Panc1 (cell line): ENCODE measurements around the gene NFE2L1. TPM values are rescaled to one million over a fixed set of nuclear protein-coding genes. Genes with fewer than 3 reads are reported as not detected.

Source experiments
- ATAC-seq: fragments of 200-7000 bp; cut with Tn5 transposase; 2 replicates; pipeline ENCODE4 v1.9.1; 2020; ENCODE audit warnings: mild to moderate bottlenecking, moderate library complexity
- BruUV-seq: library from RNA; stranded (reverse); fragments of 400-500 nt; replicated peaks from 2 replicates; lab custom pipeline; 2021; lab: Mats Ljungman, UMichigan
- CTCF ChIA-PET: fragments of 300-600 bp; sonication (Branson Sonifier 250); formaldehyde crosslinking; loops from one replicate; lab custom pipeline; 2022; ENCODE audit warnings: antibody characterized with exemption; lab: Charles Lee
- POLR2A ChIA-PET: fragments of 300-600 bp; sonication (Branson Sonifier 250); formaldehyde crosslinking; loops from one replicate; lab custom pipeline; 2022; ENCODE audit warnings: antibody characterized with exemption; lab: Charles Lee
- DNase-seq: peaks from one replicate; pipeline ENCODE4 v3.0.0-alpha.2; 2010; ENCODE audit warnings: low read depth, low spot score
- H3K27ac ChIP-seq: 2 replicates; pipeline ENCODE4 v1.5.1; 2011; ENCODE audit warnings: mild to moderate bottlenecking, low read length, inconsistent platforms
- H3K27me3 ChIP-seq: fragments of 200-500 bp; sonication (Bioruptor generic); 2 replicates; pipeline ENCODE4 v1.6.0; 2014; ENCODE audit warnings: low read length, inconsistent platforms; ENCODE audit not compliant: control insufficient read depth, insufficient read depth
- H3K36me3 ChIP-seq: fragments of 200-500 bp; sonication (Bioruptor generic); 2 replicates; pipeline ENCODE4 v1.5.1; 2014; ENCODE audit warnings: inconsistent platforms, mild to moderate bottlenecking, low read length, moderate library complexity; ENCODE audit not compliant: control insufficient read depth, insufficient read depth
- H3K4me1 ChIP-seq: 2 replicates; pipeline ENCODE4 v1.5.1; 2011; ENCODE audit warnings: inconsistent platforms, mild to moderate bottlenecking, low read length, moderate library complexity; ENCODE audit not compliant: control insufficient read depth, insufficient read depth
- H3K4me3 ChIP-seq, 2 experiments: 2 replicates each; pipeline ENCODE4 v1.5.1; 2011 to 2012; ENCODE audit warnings: low read depth in 2 of 2, low read length in 2 of 2, mild to moderate bottlenecking in 2 of 2, inconsistent platforms in 1 of 2, moderate library complexity in 1 of 2
- H3K9me3 ChIP-seq: fragments of 200-500 bp; sonication (Bioruptor generic); 2 replicates; pipeline ENCODE4 v1.5.1; 2014; ENCODE audit warnings: low read depth, mild to moderate bottlenecking, inconsistent platforms, low read length, moderate library complexity; ENCODE audit not compliant: control insufficient read depth, insufficient read depth
- POLR2AphosphoS5 ChIP-seq: IDR thresholded peaks from 2 replicates; pipeline ENCODE4 v1.6.1; 2012; ENCODE audit warnings: mild to moderate bottlenecking, low read depth, low read length, moderate library complexity
- SIN3A ChIP-seq: IDR thresholded peaks from 2 replicates; pipeline ENCODE4 v1.6.1; 2012; ENCODE audit warnings: low read depth, mild to moderate bottlenecking, low read length, moderate library complexity, borderline replicate concordance; ENCODE audit not compliant: insufficient read depth
- TCF7L2 ChIP-seq: IDR thresholded peaks from 2 replicates; pipeline ENCODE4 v1.6.1; 2011; ENCODE audit warnings: mild to moderate bottlenecking, low read depth, low read length, inconsistent platforms
- in situ Hi-C: cut with HindIII; loops from 2 replicates; pipeline ENCODE4 v1.10.0; 2016; ENCODE audit warnings: low sequenced_read_pairs, low pct_unique_long_range_greater_than_20kb
- intact Hi-C: fragments of 100-400 bp; cut with micrococcal nuclease; formaldehyde crosslinking; loops from one replicate; pipeline ENCODE4 v1.10.0; 2022; ENCODE audit not compliant: unreplicated experiment
- total RNA-seq: library from RNA; stranded (reverse); gene quantifications from one replicate; pipeline ENCODE4 v1.2.1, GENCODE V29; 2021; ENCODE audit not compliant: unreplicated experiment
- TF ChIP-seq, protein P1 (sequence below): fragments of 450-650 bp; IDR thresholded peaks from 2 replicates; pipeline ENCODE4 v1.5.1; 2017; ENCODE audit warnings: mild to moderate bottlenecking
- TF ChIP-seq, protein P2 (sequence below), 2 experiments: IDR thresholded peaks; 2 replicates each; pipeline ENCODE4 v1.6.1; 2011 to 2012; ENCODE audit warnings: low read depth in 2 of 2, control low read depth in 1 of 2, low read length in 1 of 2, mild to moderate bottlenecking in 1 of 2, moderate library complexity in 1 of 2; ENCODE audit not compliant: insufficient read depth in 1 of 2

The NFE2L1 gene
- total RNA-seq, 1 experiment from 2014 or later: 210 TPM

GRCh38 chr17:48038687-48039086 lies 9.5 kb upstream of the NFE2L1 start:
- Histone ChIP-seq H3K27me3 (peaks cover 5% of the 10 kb centered on the region; the same call in 1 of the 2 replicates), H3K4me3 (no peak overlapping the region), H3K9me3 (no peaks in the 10 kb centered on the region), H3K4me1 (peaks cover 11% of the 10 kb centered on the region), H3K27ac (no peak overlapping the region), H3K36me3 (no peaks in the 10 kb centered on the region)
- no peak for TF ChIP-seq TCF7L2
- TF ChIP-seq, protein P1, sequence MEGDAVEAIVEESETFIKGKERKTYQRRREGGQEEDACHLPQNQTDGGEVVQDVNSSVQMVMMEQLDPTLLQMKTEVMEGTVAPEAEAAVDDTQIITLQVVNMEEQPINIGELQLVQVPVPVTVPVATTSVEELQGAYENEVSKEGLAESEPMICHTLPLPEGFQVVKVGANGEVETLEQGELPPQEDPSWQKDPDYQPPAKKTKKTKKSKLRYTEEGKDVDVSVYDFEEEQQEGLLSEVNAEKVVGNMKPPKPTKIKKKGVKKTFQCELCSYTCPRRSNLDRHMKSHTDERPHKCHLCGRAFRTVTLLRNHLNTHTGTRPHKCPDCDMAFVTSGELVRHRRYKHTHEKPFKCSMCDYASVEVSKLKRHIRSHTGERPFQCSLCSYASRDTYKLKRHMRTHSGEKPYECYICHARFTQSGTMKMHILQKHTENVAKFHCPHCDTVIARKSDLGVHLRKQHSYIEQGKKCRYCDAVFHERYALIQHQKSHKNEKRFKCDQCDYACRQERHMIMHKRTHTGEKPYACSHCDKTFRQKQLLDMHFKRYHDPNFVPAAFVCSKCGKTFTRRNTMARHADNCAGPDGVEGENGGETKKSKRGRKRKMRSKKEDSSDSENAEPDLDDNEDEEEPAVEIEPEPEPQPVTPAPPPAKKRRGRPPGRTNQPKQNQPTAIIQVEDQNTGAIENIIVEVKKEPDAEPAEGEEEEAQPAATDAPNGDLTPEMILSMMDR: no peak
- TF ChIP-seq, protein P2, sequence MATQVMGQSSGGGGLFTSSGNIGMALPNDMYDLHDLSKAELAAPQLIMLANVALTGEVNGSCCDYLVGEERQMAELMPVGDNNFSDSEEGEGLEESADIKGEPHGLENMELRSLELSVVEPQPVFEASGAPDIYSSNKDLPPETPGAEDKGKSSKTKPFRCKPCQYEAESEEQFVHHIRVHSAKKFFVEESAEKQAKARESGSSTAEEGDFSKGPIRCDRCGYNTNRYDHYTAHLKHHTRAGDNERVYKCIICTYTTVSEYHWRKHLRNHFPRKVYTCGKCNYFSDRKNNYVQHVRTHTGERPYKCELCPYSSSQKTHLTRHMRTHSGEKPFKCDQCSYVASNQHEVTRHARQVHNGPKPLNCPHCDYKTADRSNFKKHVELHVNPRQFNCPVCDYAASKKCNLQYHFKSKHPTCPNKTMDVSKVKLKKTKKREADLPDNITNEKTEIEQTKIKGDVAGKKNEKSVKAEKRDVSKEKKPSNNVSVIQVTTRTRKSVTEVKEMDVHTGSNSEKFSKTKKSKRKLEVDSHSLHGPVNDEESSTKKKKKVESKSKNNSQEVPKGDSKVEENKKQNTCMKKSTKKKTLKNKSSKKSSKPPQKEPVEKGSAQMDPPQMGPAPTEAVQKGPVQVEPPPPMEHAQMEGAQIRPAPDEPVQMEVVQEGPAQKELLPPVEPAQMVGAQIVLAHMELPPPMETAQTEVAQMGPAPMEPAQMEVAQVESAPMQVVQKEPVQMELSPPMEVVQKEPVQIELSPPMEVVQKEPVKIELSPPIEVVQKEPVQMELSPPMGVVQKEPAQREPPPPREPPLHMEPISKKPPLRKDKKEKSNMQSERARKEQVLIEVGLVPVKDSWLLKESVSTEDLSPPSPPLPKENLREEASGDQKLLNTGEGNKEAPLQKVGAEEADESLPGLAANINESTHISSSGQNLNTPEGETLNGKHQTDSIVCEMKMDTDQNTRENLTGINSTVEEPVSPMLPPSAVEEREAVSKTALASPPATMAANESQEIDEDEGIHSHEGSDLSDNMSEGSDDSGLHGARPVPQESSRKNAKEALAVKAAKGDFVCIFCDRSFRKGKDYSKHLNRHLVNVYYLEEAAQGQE (IDR thresholded peaks at IDR 0.05; ENCODE audit: insufficient read depth in 1 of 2, low read depth in 2 of 2, low read length in 1 of 2): no peak
- TF ChIP-seq SIN3A: no peak
- TF ChIP-seq POLR2AphosphoS5: no peak
- no peak for ATAC-seq
- intact Hi-C loops (no loop called here), in situ Hi-C loops (no loop called here)
- ChIA-PET CTCF (no interaction called here), POLR2A (no interaction called here)
- DNase-seq: no peak
- BruUV-seq: no TSS peak

GRCh38 chr17:48043176-48043575 lies 5.0 kb upstream of the NFE2L1 start:
- Histone ChIP-seq H3K9me3 (no peaks in the 10 kb centered on the region), H3K27me3 (peaks cover 4% of the 10 kb centered on the region; the same call in 1 of the 2 replicates), H3K36me3 (no peaks in the 10 kb centered on the region), H3K4me3 (no peak overlapping the region), H3K27ac (no peak overlapping the region), H3K4me1 (peaks cover 16% of the 10 kb centered on the region)
- CTCF ChIA-PET: interaction anchor here (0.6 to 1.3 kb wide), 5 partner anchors 16 to 90 kb away, joined by 3 to 6 read pairs (median 3); partner anchors contain the start of gene CDK5RAP3
- intact Hi-C loops (no loop called here), in situ Hi-C loops (no loop called here)
- ATAC-seq: no peak
- DNase-seq: no peak
- no peak for TF ChIP-seq TCF7L2
- TF ChIP-seq, protein P2 (IDR thresholded peaks at IDR 0.05; ENCODE audit: insufficient read depth in 1 of 2, low read depth in 2 of 2, low read length in 1 of 2): no peak
- no peak for TF ChIP-seq SIN3A
- TF ChIP-seq, protein P1: no peak
- TF ChIP-seq POLR2AphosphoS5: no peak
- BruUV-seq: no TSS peak
- POLR2A ChIA-PET: interaction anchor here (0.5 to 1.0 kb wide), 2 partner anchors 20 to 64 kb away, joined by 3 read pairs; partner anchors contain the start of gene SNX11
